PFSK-1 (cell line): ENCODE results near the gene SASH3.

ENCODE experiments used
- FOXP2 ChIP-seq: optimal IDR thresholded peaks from 2 replicates; pipeline ENCODE3; 2011; ENCODE audit warnings: borderline replicate concordance, control low read depth, inconsistent platforms; ENCODE audit not compliant: insufficient read depth; ENCODE audit errors: extremely low read length, extremely low read depth
- POLR2AphosphoS5 ChIP-seq: IDR thresholded peaks from 2 replicates; pipeline ENCODE4 v1.6.1; 2012; ENCODE audit warnings: low read depth, mild to moderate bottlenecking, control low read depth, low read length, moderate library complexity
- SIN3A ChIP-seq: IDR thresholded peaks from 2 replicates; pipeline ENCODE4 v1.6.1; 2012; ENCODE audit warnings: mild to moderate bottlenecking, low read length, moderate library complexity, borderline replicate concordance; ENCODE audit not compliant: insufficient read depth
- TAF1 ChIP-seq: IDR thresholded peaks from 2 replicates; pipeline ENCODE4 v1.6.1; 2012; ENCODE audit warnings: low read length, control low read depth, borderline replicate concordance; ENCODE audit not compliant: insufficient read depth
- TF ChIP-seq, protein P1 (sequence below), 2 experiments: IDR thresholded peaks; 2 replicates each; pipeline versions ENCODE4 v1.6.1 to v1.8.0; 2011 to 2012; ENCODE audit warnings: low read depth in 2 of 2, low read length in 2 of 2, control low read depth in 1 of 2, inconsistent platforms in 1 of 2, mild to moderate bottlenecking in 1 of 2, moderate library complexity in 1 of 2; ENCODE audit not compliant: insufficient read depth in 1 of 2

The SASH3 gene

DNA sequence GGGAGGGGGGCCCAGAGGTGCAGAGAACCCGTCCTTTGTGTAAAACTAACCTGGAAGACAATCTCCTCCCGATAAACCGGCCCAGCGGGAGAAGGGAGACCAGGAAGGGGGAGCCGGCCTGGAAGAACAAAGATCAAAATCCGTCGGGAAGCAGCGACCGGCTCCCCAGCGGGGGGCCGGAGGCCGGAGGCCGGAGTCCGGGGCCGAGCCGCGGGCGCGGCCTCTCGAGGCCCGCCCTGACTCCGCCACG, 63.4 kb downstream of the SASH3 start:
- TF ChIP-seq TAF1 (no peak), SIN3A (no peak), FOXP2 (no peak), POLR2AphosphoS5 (no peak)
- TF ChIP-seq, protein P1, sequence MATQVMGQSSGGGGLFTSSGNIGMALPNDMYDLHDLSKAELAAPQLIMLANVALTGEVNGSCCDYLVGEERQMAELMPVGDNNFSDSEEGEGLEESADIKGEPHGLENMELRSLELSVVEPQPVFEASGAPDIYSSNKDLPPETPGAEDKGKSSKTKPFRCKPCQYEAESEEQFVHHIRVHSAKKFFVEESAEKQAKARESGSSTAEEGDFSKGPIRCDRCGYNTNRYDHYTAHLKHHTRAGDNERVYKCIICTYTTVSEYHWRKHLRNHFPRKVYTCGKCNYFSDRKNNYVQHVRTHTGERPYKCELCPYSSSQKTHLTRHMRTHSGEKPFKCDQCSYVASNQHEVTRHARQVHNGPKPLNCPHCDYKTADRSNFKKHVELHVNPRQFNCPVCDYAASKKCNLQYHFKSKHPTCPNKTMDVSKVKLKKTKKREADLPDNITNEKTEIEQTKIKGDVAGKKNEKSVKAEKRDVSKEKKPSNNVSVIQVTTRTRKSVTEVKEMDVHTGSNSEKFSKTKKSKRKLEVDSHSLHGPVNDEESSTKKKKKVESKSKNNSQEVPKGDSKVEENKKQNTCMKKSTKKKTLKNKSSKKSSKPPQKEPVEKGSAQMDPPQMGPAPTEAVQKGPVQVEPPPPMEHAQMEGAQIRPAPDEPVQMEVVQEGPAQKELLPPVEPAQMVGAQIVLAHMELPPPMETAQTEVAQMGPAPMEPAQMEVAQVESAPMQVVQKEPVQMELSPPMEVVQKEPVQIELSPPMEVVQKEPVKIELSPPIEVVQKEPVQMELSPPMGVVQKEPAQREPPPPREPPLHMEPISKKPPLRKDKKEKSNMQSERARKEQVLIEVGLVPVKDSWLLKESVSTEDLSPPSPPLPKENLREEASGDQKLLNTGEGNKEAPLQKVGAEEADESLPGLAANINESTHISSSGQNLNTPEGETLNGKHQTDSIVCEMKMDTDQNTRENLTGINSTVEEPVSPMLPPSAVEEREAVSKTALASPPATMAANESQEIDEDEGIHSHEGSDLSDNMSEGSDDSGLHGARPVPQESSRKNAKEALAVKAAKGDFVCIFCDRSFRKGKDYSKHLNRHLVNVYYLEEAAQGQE (IDR thresholded peaks at IDR 0.05; ENCODE audit: insufficient read depth in 1 of 2, low read depth in 2 of 2, low read length in 2 of 2): no peak

DNA sequence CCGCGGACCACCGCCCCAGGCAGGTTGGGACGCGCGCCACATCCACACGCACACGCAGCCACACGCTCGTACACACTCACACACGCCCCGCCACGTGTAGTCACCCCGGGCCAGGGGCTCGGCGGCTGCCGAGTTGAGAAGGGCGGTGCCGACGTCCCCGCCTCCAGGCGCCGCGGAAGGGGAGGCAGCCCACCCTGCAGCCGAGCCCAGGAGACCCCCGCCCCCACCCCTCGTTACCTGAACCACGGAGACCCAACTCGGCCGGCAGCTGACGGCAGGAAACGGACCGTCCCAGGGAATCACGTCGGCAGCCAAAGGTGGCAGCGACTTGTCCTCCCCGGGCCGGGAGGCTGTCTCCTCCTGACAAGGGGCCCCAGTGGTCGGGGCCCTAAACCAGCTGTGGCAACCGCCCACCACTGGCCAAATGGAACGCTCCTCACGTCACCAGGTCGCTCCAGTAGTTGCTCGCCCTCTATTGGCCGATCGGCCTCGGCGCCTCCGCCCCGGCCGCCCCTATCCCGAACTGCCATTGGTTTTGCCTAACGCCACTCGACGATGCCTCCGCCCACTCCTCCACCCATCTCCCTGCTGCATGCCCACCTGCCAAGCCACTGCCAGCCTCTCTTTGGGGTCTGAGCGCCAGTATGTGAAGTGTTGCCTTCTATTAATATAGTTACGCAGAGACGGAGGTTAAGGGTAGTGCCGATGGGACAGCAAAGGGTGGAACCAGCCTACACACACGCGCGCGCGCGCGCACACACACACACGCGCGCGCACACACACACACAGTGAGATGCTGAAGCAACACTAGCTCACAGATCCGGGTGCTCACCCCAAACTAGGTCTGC, 63.9 kb downstream of the SASH3 start, which contains the start of gene ZDHHC9:
TSS of gene ZDHHC9 (minus strand) at position 428 of the 848 bp plus-strand sequence. CDS start 1,941 bp downstream, outside the sequence.
- TF ChIP-seq, protein P1 (IDR thresholded peaks at IDR 0.05; ENCODE audit: insufficient read depth in 1 of 2, low read depth in 2 of 2, low read length in 2 of 2): no peak
- TF ChIP-seq FOXP2 (peak; percentile 57), POLR2AphosphoS5 (0 out of 2 replicates have a peak, but pooled peaks have one; percentile 21), SIN3A (peak; percentile 36; the same call in 1 of the 2 replicates), TAF1 (no peak)
